CD4-positive, alpha-beta T cell (primary cell): ENCODE measurements around the gene GPAT2. TPM values are rescaled to one million over a fixed set of nuclear protein-coding genes. Genes with fewer than 3 reads are reported as not detected.
"Not testable (repeated sequence)": the region's sequence is repeated elsewhere in the genome, so short reads cannot be mapped to it uniquely, and the experiment has no call there.

ENCODE experiments used
- ATAC-seq: fragments of 200-7000 bp; cut with Tn5 transposase; one replicate; pipeline ENCODE4 v1.10.0; 2022; ENCODE audit warnings: mild to moderate bottlenecking; ENCODE audit not compliant: poor library complexity
- CTCF ChIA-PET: fragments of 350-600 bp; sonication (Branson Sonifier 250); formaldehyde crosslinking; loops from one replicate; lab custom pipeline; 2021; ENCODE audit warnings: antibody characterized with exemption, inconsistent platforms; lab: Charles Lee
- POLR2A ChIA-PET: fragments of 350-600 bp; sonication (Branson Sonifier 250); formaldehyde crosslinking; loops from one replicate; lab custom pipeline; 2021; ENCODE audit warnings: antibody characterized with exemption, inconsistent platforms; lab: Charles Lee
- DNase-seq, 14 experiments: peaks; one replicate each; pipeline ENCODE4 v3.0.0-alpha.2; 2013 to 2020; ENCODE audit warnings: mixed read lengths in 2 of 14
- H3K27ac ChIP-seq, 2 donors: one replicate each; pipeline versions ENCODE4 v1.5.1 to v1.7.0; 2013; ENCODE audit warnings: low read length in 2 of 2, low read depth in 1 of 2, mild to moderate bottlenecking in 1 of 2
- H3K27me3 ChIP-seq, 2 experiments: 1 replicate in 1 of 2; 2 replicates in 1 of 2; pipeline versions ENCODE4 v1.6.1 to v1.7.0; 2013; ENCODE audit warnings: low read length in 2 of 2, control low read depth in 1 of 2, mild to moderate bottlenecking in 1 of 2, moderate library complexity in 1 of 2; ENCODE audit not compliant: insufficient read depth in 2 of 2, control insufficient read depth in 1 of 2
- H3K36me3 ChIP-seq: one replicate; pipeline ENCODE4 v1.6.1; 2013; ENCODE audit warnings: low read length, control low read depth; ENCODE audit not compliant: insufficient read depth
- H3K4me1 ChIP-seq: one replicate; pipeline ENCODE4 v1.6.1; 2013; ENCODE audit warnings: low read length, control low read depth; ENCODE audit not compliant: insufficient read depth
- H3K4me3 ChIP-seq: one replicate; pipeline ENCODE4 v1.5.1; 2013; ENCODE audit warnings: mild to moderate bottlenecking, low read length, moderate library complexity
- H3K9me3 ChIP-seq, 2 experiments: 1 replicate in 1 of 2; 2 replicates in 1 of 2; pipeline versions ENCODE4 v1.6.1 to v1.7.0; 2013; ENCODE audit warnings: low read length in 2 of 2, mild to moderate bottlenecking in 2 of 2, control low read depth in 1 of 2, moderate library complexity in 1 of 2; ENCODE audit not compliant: control insufficient read depth in 1 of 2, insufficient read depth in 1 of 2
- H3K27ac Mint-ChIP-seq: one replicate; pipeline ENCODE4 v1.8.0; 2020; ENCODE audit warnings: mixed read lengths
- H3K27me3 Mint-ChIP-seq: one replicate; pipeline ENCODE4 v1.8.0; 2021; ENCODE audit warnings: mixed read lengths
- H3K36me3 Mint-ChIP-seq: one replicate; pipeline ENCODE4 v1.8.0; 2021; ENCODE audit warnings: low read depth, mixed read lengths
- H3K4me1 Mint-ChIP-seq: one replicate; pipeline ENCODE4 v1.8.0; 2021; ENCODE audit warnings: low read depth, mixed read lengths
- H3K4me3 Mint-ChIP-seq: one replicate; pipeline ENCODE4 v1.8.0; 2020; ENCODE audit warnings: mild to moderate bottlenecking, mixed read lengths
- H3K9me3 Mint-ChIP-seq: one replicate; pipeline ENCODE4 v1.8.0; 2020; ENCODE audit warnings: mixed read lengths
- intact Hi-C, 2 experiments: fragments of 100-400 bp; cut with DNase I in 1 of 2; cut with micrococcal nuclease in 1 of 2; formaldehyde crosslinking; loops; one replicate each; pipeline versions ENCODE4 v1.15.1 to v1.9.0; 2023 to 2025; cut with DNase I, micrococcal nuclease
- total RNA-seq, 174 experiments: library from RNA in 2 of 174; stranded (reverse) in 2 of 174; gene quantifications; one replicate each; pipeline ENCODE4 v1.2.3 and lab custom pipeline; 2021 to 2026

The GPAT2 gene
- total RNA-seq, 2 experiments from 2014 or later = 1.3 to 2.0 TPM

DNA sequence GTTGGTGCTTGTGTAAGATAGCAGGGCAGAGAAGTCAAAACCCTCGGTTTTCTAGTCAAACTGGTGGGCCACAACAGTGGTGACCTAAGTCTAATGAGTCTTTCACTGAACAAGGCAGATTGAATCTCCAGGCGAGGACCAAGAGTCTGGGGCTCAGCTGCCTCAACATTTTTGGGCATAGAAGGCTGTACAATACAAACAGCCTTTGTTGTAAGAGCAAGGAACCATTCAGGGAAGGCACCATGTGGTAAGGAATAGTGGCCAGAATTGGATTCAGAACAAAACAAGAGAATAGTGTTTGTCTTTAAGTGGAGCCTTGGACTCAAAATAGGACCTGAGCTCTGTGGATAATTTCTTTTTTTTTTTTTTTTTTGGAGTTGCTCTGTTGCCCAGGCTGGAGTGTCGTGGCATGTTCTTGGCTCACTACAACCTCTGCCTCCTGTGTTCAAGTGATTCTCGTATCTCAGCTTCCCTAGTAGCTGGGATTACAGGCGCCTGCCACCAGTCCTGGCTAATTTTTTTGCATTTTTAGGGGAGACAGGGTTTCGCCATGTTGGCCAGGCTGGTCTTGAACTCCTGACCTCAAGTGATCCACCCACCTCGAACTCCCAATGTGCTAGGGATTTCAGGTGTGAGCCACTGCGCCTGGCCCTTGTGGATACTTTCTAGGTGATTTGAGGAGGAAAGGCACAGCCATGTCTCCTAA is 22.5 kb downstream of the GPAT2 start:
- H3K36me3 ChIP-seq, ATAC-seq, H3K36me3 Mint-ChIP-seq, H3K9me3 ChIP-seq, intact Hi-C loops, H3K27me3 ChIP-seq, DNase-seq, POLR2A ChIA-PET, H3K27me3 Mint-ChIP-seq, H3K4me3 ChIP-seq, H3K9me3 Mint-ChIP-seq, H3K27ac ChIP-seq: not testable (repeated sequence)
- CTCF ChIA-PET = interaction anchor here (0.7 to 1.1 kb wide), 2 partner anchors 10 to 105 kb away, joined by 3 read pairs; no protein-coding TSS in a partner anchor
- Mint-ChIP-seq H3K4me3 (peak overlapping the region; percentile 38), H3K27ac (peak overlapping the region; percentile 8), H3K4me1 (peaks cover 10% of the 10 kb centered on the region)
- peaks cover 14% of the 10 kb centered on the region for H3K4me1 ChIP-seq

DNA sequence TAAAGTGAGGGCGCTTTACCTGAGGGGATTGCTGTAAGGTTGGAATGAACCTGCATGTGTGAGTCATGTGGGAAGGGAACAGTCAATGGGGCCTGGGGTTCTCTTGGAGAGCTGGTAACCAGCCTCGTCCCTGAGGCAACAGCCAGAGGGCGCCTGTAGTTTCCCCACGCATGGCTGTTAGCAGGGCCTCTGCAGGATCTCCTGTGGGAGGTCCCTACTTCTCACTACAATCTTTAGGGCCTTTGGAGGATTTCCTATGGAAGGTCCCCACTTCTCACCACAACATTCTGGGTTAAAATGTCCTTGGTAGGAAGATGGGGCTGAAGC is 23.6 kb downstream of the GPAT2 start:
- Mint-ChIP-seq H3K27ac (peak overlapping the region; percentile 62), H3K4me1 (peaks cover 10% of the 10 kb centered on the region), H3K4me3 (peak overlapping the region; percentile 74)
- intact Hi-C loops, H3K9me3 ChIP-seq, H3K27me3 ChIP-seq, H3K27ac ChIP-seq, H3K27me3 Mint-ChIP-seq, CTCF ChIA-PET, H3K9me3 Mint-ChIP-seq, H3K36me3 ChIP-seq, POLR2A ChIA-PET, H3K36me3 Mint-ChIP-seq: not testable (repeated sequence)
- peak; percentile 4 for ATAC-seq
- peak in 4 of 14 experiments; percentile 28 to 62 (median 44) for DNase-seq
- H3K4me3 ChIP-seq = peak overlapping the region; percentile 28
- peaks cover 14% of the 10 kb centered on the region for H3K4me1 ChIP-seq

DNA sequence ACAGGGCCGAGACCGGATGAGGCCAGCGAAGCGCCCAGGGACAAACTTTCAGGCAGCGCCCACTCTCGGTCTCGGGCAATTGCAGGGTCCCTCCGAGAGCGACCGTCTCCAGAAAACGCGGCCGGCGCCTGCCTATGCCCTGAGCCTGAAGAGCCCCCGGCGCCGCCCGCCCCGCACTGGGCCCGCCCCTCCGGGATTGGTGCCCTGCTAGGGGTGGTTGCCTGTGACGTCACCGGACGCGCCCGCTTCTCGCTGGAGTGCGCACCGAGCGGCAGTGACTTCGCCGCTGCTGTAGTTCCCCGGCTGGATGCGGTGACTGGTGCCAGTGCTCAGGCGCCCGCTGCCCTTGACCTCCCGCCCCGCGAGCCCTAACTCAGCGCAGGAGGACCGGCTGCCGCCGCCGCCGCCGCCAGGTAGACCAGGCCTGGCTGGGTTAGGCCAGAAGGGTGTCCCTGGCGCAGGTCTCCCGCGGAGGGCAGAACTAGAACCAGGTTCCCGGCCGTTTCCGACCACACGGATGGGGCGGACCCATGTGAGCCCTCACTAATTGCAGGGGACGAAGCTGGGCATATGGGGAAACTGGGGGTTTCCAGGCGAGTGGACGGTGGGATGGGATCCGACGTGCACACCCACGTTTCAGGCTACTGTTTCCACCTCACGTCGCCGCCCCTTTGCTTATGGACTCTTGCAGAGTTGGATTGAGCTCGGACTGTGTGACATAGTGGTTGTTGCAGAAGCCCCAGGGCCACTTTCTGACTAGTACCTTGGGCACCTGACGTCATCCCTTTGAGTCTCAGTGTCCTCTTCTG is 24.2 kb downstream of the GPAT2 start:
- H3K36me3 Mint-ChIP-seq, H3K9me3 Mint-ChIP-seq, H3K27me3 Mint-ChIP-seq, intact Hi-C loops, H3K27me3 ChIP-seq, H3K36me3 ChIP-seq, H3K27ac ChIP-seq, POLR2A ChIA-PET, H3K9me3 ChIP-seq: not testable (repeated sequence)
- peaks cover 14% of the 10 kb centered on the region for H3K4me1 ChIP-seq
- Mint-ChIP-seq H3K4me1 (peaks cover 10% of the 10 kb centered on the region), H3K27ac (peak overlapping the region; percentile 82), H3K4me3 (peak overlapping the region; percentile 88)
- DNase-seq (peak; percentile 88 to 99 (median 96)), ATAC-seq (peak; percentile 99)
- CTCF ChIA-PET = interaction anchor here (1.5 kb wide), 1 partner anchor 164 kb away, joined by 3 read pairs; no protein-coding TSS in a partner anchor
- peak overlapping the region; percentile 52 for H3K4me3 ChIP-seq

GRCh38 chr2:96009833-96010232 is 24.9 kb downstream of the GPAT2 start:
- DNase-seq = peak in 2 of 14 experiments; percentile 22 to 30
- ATAC-seq = peak; percentile 6
- H3K27me3 ChIP-seq, H3K36me3 ChIP-seq, POLR2A ChIA-PET, H3K27ac ChIP-seq, H3K9me3 Mint-ChIP-seq, intact Hi-C loops, H3K36me3 Mint-ChIP-seq, H3K9me3 ChIP-seq: not testable (repeated sequence)
- H3K4me1 ChIP-seq = peaks cover 14% of the 10 kb centered on the region
- Mint-ChIP-seq H3K27me3 (peaks cover 13% of the 10 kb centered on the region), H3K27ac (peak overlapping the region; percentile 82), H3K4me1 (peaks cover 10% of the 10 kb centered on the region), H3K4me3 (peak overlapping the region; percentile 88)
- H3K4me3 ChIP-seq = peak overlapping the region; percentile 52
- CTCF ChIA-PET = interaction anchor here (1.5 kb wide), 1 partner anchor 165 kb away, joined by 3 read pairs; no protein-coding TSS in a partner anchor

- H3K27me3 ChIP-seq, H3K27ac ChIP-seq, CTCF ChIA-PET, H3K4me3 ChIP-seq, H3K36me3 Mint-ChIP-seq, ATAC-seq, H3K36me3 ChIP-seq, H3K9me3 ChIP-seq, H3K9me3 Mint-ChIP-seq, DNase-seq, intact Hi-C loops: not testable (repeated sequence)
- peak overlapping the region; percentile 4 for H3K27ac Mint-ChIP-seq
- H3K4me3 Mint-ChIP-seq = peak overlapping the region; percentile 49
- peaks cover 22% of the 10 kb centered on the region for H3K27me3 Mint-ChIP-seq
- H3K4me1 Mint-ChIP-seq = peaks cover 10% of the 10 kb centered on the region
- H3K4me1 ChIP-seq = peaks cover 14% of the 10 kb centered on the region
- POLR2A ChIA-PET = interaction anchor here (0.6 kb wide), 1 partner anchor 234 kb away, joined by 3 read pairs; no protein-coding TSS in a partner anchor
Observed at GRCh38 chr2:96008051-96008450, 26.7 kb downstream of the GPAT2 start.

DNA sequence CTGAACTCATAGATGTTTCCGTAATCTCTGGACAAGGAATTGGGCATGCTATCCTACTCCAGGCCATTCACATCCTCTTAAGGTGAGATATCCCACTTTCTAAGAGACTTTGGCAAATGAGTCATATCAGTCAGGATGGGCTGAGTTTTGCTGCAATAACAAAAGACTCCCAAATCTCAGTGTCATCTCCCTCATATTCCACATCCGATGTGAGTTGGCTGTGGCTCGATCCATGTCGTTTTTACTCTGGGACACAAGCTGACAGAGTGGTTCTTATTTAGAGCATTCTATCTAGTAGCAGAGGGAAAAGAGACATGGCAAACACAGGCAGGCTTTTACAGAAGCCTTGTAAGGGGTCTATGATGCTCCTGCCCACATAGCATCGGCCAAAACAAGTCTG is 28.5 kb downstream of the GPAT2 start:
- H3K4me1 ChIP-seq = peaks cover 14% of the 10 kb centered on the region
- H3K9me3 ChIP-seq, H3K27me3 ChIP-seq, CTCF ChIA-PET, H3K36me3 Mint-ChIP-seq, intact Hi-C loops, H3K27ac ChIP-seq, DNase-seq, POLR2A ChIA-PET, ATAC-seq, H3K4me3 Mint-ChIP-seq, H3K4me3 ChIP-seq, H3K27ac Mint-ChIP-seq, H3K36me3 ChIP-seq, H3K9me3 Mint-ChIP-seq: not testable (repeated sequence)
- Mint-ChIP-seq H3K4me1 (peaks cover 10% of the 10 kb centered on the region), H3K27me3 (peaks cover 36% of the 10 kb centered on the region)
